RPMI8226 (cell line): Measurements from ENCODE around the gene PABPC5.
A peak's percentile ranks its signal among the peaks of the same experiment; 100 is the strongest.

ENCODE experiments used
- DNase-seq: peaks from one replicate; pipeline ENCODE4 v3.0.0-alpha.2; 2015

PABPC5 gene

GRCh38 chrX:91434351-91435168 lies at the start of gene PABPC5:
Gene PABPC5, plus strand, starts transcription at chrX:91434839. Its CDS starts 739 bp downstream, at chrX:91435578.
- DNase-seq, result no peak

GRCh38 chrX:91389026-91389425 lies 45.6 kb upstream of the PABPC5 start:
- no peak for DNase-seq

GRCh38 chrX:91414713-91415112 lies 19.9 kb upstream of the PABPC5 start:
- DNase-seq, result peak; percentile 8

GRCh38 chrX:91435395-91435794 lies 756 bp downstream of the PABPC5 start:
- no peak for DNase-seq
